GM10266 (cell line): ENCODE results near the gene MTMR11.
"Not testable (repeated sequence)": the region's sequence is repeated elsewhere in the genome, so short reads cannot be mapped to it uniquely, and the experiment has no call there.

ENCODE experiments used
- DNase-seq: peaks from one replicate; pipeline ENCODE4 v3.0.0; 2012; ENCODE audit errors: extremely low spot score
- CTCF ChIP-seq: IDR thresholded peaks from 2 replicates; pipeline ENCODE4 v1.5.1; 2012; ENCODE audit warnings: mild to moderate bottlenecking, low read depth; ENCODE audit not compliant: control insufficient read depth, insufficient read depth; ENCODE audit errors: missing control alignments

MTMR11 gene

GRCh38 chr1:149967041-149967440, 30.4 kb upstream of the MTMR11 start:
- TF ChIP-seq CTCF: no peak
- no peak for DNase-seq

- DNase-seq: no peak
- no peak for TF ChIP-seq CTCF
Observed at GRCh38 chr1:149966405-149966804, 29.7 kb upstream of the MTMR11 start.

GRCh38 chr1:149965440-149965839, 28.8 kb upstream of the MTMR11 start:
- DNase-seq: no peak
- TF ChIP-seq CTCF: no peak

- no peak for DNase-seq
- no peak for TF ChIP-seq CTCF
Observed at GRCh38 chr1:149963358-149963757, 26.7 kb upstream of the MTMR11 start.

- no peak for TF ChIP-seq CTCF
- no peak for DNase-seq
Observed at GRCh38 chr1:149962736-149963135, 26.1 kb upstream of the MTMR11 start.

GRCh38 chr1:149962039-149962647, 25.5 kb upstream of the MTMR11 start:
- TF ChIP-seq CTCF: peak; percentile 75
- peak; percentile 59 for DNase-seq

GRCh38 chr1:149957548-149957947, 20.9 kb upstream of the MTMR11 start:
- not testable (repeated sequence) for DNase-seq

GRCh38 chr1:149949911-149950310, 13.2 kb upstream of the MTMR11 start:
- TF ChIP-seq CTCF: no peak
- DNase-seq: no peak
